DOHH2 (cell line): Measurements from ENCODE around the gene GPR160.

Experiments used
- H3F3A ChIP-seq: fragments of 200-600 bp; sonication (generic), shearing (Covaris generic); 2 replicates; pipeline ENCODE4 v1.6.0; 2016; ENCODE audit warnings: antibody characterized with exemption, mild to moderate bottlenecking; ENCODE audit not compliant: control insufficient read depth, insufficient read depth
- H3K27ac ChIP-seq: fragments of 200-600 bp; sonication (generic); 2 replicates; pipeline ENCODE4 v1.5.1; 2014; ENCODE audit warnings: low read depth, mild to moderate bottlenecking, low read length, moderate library complexity
- H3K27me3 ChIP-seq: fragments of 200-600 bp; sonication (generic); 2 replicates; pipeline ENCODE4 v1.6.1; 2014; ENCODE audit warnings: mild to moderate bottlenecking, low read length, mixed read lengths; ENCODE audit not compliant: control insufficient read depth
- H3K36me3 ChIP-seq: fragments of 200-600 bp; sonication (generic); 2 replicates; pipeline ENCODE4 v1.6.1; 2014; ENCODE audit warnings: mild to moderate bottlenecking, low read length, moderate library complexity, mixed read lengths; ENCODE audit not compliant: control insufficient read depth
- H3K4me1 ChIP-seq: fragments of 200-600 bp; sonication (generic); 2 replicates; pipeline ENCODE4 v1.6.1; 2014; ENCODE audit warnings: mild to moderate bottlenecking, low read length, mixed read lengths; ENCODE audit not compliant: control insufficient read depth
- H3K4me2 ChIP-seq: fragments of 200-600 bp; sonication (generic); 2 replicates; pipeline ENCODE4 v1.6.0; 2014; ENCODE audit warnings: mild to moderate bottlenecking, low read length, moderate library complexity
- H3K4me3 ChIP-seq: fragments of 200-600 bp; sonication (generic); 2 replicates; pipeline ENCODE4 v1.5.1; 2014; ENCODE audit warnings: mild to moderate bottlenecking, low read length, mixed read lengths
- H3K79me2 ChIP-seq: fragments of 200-600 bp; sonication (generic); 2 replicates; pipeline ENCODE4 v1.6.1; 2014; ENCODE audit warnings: mild to moderate bottlenecking, low read length, mixed read lengths; ENCODE audit not compliant: control insufficient read depth
- H3K9me2 ChIP-seq: fragments of 200-600 bp; sonication (generic); replicated peaks from 2 replicates; pipeline ENCODE4 v1.6.1; 2014; ENCODE audit warnings: mild to moderate bottlenecking, low read length, mixed read lengths; ENCODE audit not compliant: control insufficient read depth
- H3K9me3 ChIP-seq: fragments of 200-600 bp; sonication (generic); 2 replicates; pipeline ENCODE4 v1.6.1; 2014; ENCODE audit warnings: antibody characterized with exemption, low read length, mixed read lengths; ENCODE audit not compliant: control insufficient read depth, insufficient read depth
- H4K20me1 ChIP-seq: fragments of 200-600 bp; sonication (generic); 2 replicates; pipeline ENCODE4 v1.6.0; 2014; ENCODE audit warnings: low read depth, mild to moderate bottlenecking, antibody characterized with exemption, low read length, moderate library complexity; ENCODE audit not compliant: control insufficient read depth, insufficient read depth
- CTCF ChIP-seq: fragments of 200-600 bp; sonication (generic); IDR thresholded peaks from one replicate; pipeline ENCODE4 v1.5.1; 2014; ENCODE audit warnings: antibody characterized with exemption, mild to moderate bottlenecking, low read depth, low read length; ENCODE audit not compliant: poor library complexity, severe bottlenecking
- EZH2phosphoT487 ChIP-seq: fragments of 200-600 bp; sonication (generic); IDR thresholded peaks from 2 replicates; pipeline ENCODE4 v1.6.1; 2017; ENCODE audit warnings: borderline replicate concordance, mild to moderate bottlenecking, antibody characterized with exemption, low read length, moderate library complexity, mixed read lengths

The GPR160 gene

DNA sequence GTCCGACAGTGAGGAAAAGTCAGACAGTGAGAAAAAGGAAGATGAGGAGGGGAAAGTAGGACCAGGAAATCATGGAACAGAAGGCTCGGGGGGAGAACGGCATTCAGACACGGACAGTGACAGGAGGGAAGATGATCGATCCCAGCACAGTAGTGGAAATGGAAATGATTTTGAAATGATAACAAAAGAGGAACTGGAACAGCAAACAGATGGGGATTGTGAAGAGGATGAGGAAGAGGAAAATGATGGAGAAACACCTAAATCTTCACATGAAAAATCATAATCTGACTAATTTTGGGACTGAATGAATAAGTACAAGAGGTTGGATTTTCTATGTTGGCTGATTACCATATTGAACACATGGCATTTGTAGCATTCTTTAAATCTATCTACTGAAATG is 45.0 kb upstream of the GPR160 start:
- peaks cover 90% of the 10 kb centered on the region for H3K36me3 ChIP-seq

GRCh38 chr3:169993761-169994160 is 44.0 kb upstream of the GPR160 start:
- peaks cover 84% of the 10 kb centered on the region for H3K36me3 ChIP-seq
- H3K4me1 ChIP-seq: no peaks in the 10 kb centered on the region
- H3K79me2 ChIP-seq: peaks cover 7% of the 10 kb centered on the region
- peaks cover 58% of the 10 kb centered on the region for H3F3A ChIP-seq
- TF ChIP-seq CTCF: no peak
- TF ChIP-seq EZH2phosphoT487: no peak
- H3K4me3 ChIP-seq: no peak overlapping the region
- no peak overlapping the region for H3K4me2 ChIP-seq
- H3K9me3 ChIP-seq: no peaks in the 10 kb centered on the region
- no peak overlapping the region for H3K27ac ChIP-seq
- H3K27me3 ChIP-seq: no peaks in the 10 kb centered on the region
- H3K9me2 ChIP-seq: no peaks in the 10 kb centered on the region
- H4K20me1 ChIP-seq: peaks cover 5% of the 10 kb centered on the region; the same call in 1 of the 2 replicates

More for the DNA sequence above, 45.0 kb upstream of the GPR160 start:
- Histone ChIP-seq H4K20me1 (peaks cover 5% of the 10 kb centered on the region; the same call in 1 of the 2 replicates), H3K4me3 (no peak overlapping the region), H3K4me2 (no peak overlapping the region), H3K9me3 (no peaks in the 10 kb centered on the region), H3K79me2 (peaks cover 7% of the 10 kb centered on the region), H3K9me2 (no peaks in the 10 kb centered on the region), H3K27ac (no peak overlapping the region), H3F3A (peaks cover 58% of the 10 kb centered on the region), H3K4me1 (no peaks in the 10 kb centered on the region), H3K27me3 (no peaks in the 10 kb centered on the region)
- TF ChIP-seq CTCF (no peak), EZH2phosphoT487 (no peak)

GRCh38 chr3:169996063-169996462 is 41.7 kb upstream of the GPR160 start:
- H3K79me2 ChIP-seq: peaks cover 7% of the 10 kb centered on the region
- no peaks in the 10 kb centered on the region for H3K9me3 ChIP-seq
- H4K20me1 ChIP-seq: peaks cover 5% of the 10 kb centered on the region; the same call in 1 of the 2 replicates
- H3F3A ChIP-seq: peaks cover 67% of the 10 kb centered on the region
- no peak overlapping the region for H3K4me3 ChIP-seq
- H3K36me3 ChIP-seq: peaks cover 70% of the 10 kb centered on the region
- H3K4me1 ChIP-seq: no peaks in the 10 kb centered on the region
- no peak overlapping the region for H3K27ac ChIP-seq
- H3K27me3 ChIP-seq: no peaks in the 10 kb centered on the region
- no peak overlapping the region for H3K4me2 ChIP-seq
- H3K9me2 ChIP-seq: no peaks in the 10 kb centered on the region
- no peak for TF ChIP-seq EZH2phosphoT487
- no peak for TF ChIP-seq CTCF
